ENCODE results near the gene IQSEC1. TPM values are rescaled to one million over a fixed set of nuclear protein-coding genes. Genes with fewer than 3 reads are reported as not detected.

IQSEC1 gene
- polyA plus RNA-seq, 3 donors, result 17.7 to 61.7 (median 30.3) TPM

GRCh38 chr3:12878141-12878574, 195.1 kb downstream of the IQSEC1 start:
- H3K27ac ChIP-seq (ENCODE audit: low read depth in 1 of 2, low read length in 2 of 2), result no peak overlapping the region
- Mint-ChIP-seq H3K27me3 (ENCODE audit: low read depth in 3 of 3) (peaks cover 18 to 23% (median 18%) of the 10 kb centered on the region in 3 donors), H3K4me1 (peaks cover 2% of the 10 kb centered on the region), H3K36me3 (no peaks in the 10 kb centered on the region), H3K9me3 (peaks cover 0 to 3% (median 0%) of the 10 kb centered on the region in 7 donors), H3K27ac (no peak overlapping the region), H3K4me3 (no peak overlapping the region)
- peaks cover 8 to 10% of the 10 kb centered on the region in 2 donors for H3K4me1 ChIP-seq (ENCODE audit: control insufficient read depth in 1 of 2, insufficient read depth in 2 of 2, low read length in 2 of 2)
- H4K20me1 ChIP-seq (ENCODE audit: insufficient read depth, low read length), result no peaks in the 10 kb centered on the region
- no peaks in the 10 kb centered on the region for H3K36me3 ChIP-seq (replicated peaks in 1 of 2; ENCODE audit: control insufficient read depth in 1 of 2, insufficient read depth in 2 of 2, low read length in 2 of 2)
- no peaks in the 10 kb centered on the region for H3K9me3 ChIP-seq (replicated peaks in 1 of 2; ENCODE audit: control insufficient read depth in 1 of 2, insufficient read depth in 1 of 2, low read length in 2 of 2)
- no peak for DNase-seq
- no peak overlapping the region for H3K9ac ChIP-seq (ENCODE audit: insufficient read depth, low read length, poor library complexity, severe bottlenecking)
- TF ChIP-seq, protein P1, sequence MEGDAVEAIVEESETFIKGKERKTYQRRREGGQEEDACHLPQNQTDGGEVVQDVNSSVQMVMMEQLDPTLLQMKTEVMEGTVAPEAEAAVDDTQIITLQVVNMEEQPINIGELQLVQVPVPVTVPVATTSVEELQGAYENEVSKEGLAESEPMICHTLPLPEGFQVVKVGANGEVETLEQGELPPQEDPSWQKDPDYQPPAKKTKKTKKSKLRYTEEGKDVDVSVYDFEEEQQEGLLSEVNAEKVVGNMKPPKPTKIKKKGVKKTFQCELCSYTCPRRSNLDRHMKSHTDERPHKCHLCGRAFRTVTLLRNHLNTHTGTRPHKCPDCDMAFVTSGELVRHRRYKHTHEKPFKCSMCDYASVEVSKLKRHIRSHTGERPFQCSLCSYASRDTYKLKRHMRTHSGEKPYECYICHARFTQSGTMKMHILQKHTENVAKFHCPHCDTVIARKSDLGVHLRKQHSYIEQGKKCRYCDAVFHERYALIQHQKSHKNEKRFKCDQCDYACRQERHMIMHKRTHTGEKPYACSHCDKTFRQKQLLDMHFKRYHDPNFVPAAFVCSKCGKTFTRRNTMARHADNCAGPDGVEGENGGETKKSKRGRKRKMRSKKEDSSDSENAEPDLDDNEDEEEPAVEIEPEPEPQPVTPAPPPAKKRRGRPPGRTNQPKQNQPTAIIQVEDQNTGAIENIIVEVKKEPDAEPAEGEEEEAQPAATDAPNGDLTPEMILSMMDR (IDR thresholded peaks at IDR 0.05), result no peak
- H3K27me3 ChIP-seq (ENCODE audit: control insufficient read depth in 2 of 2, insufficient read depth in 2 of 2, low read length in 2 of 2), result peaks cover 0 to 4% of the 10 kb centered on the region in 2 donors
- H2AFZ ChIP-seq (ENCODE audit: insufficient read depth, low read depth, low read length, poor library complexity, severe bottlenecking), result no peak overlapping the region
- no peaks in the 10 kb centered on the region for H3K79me2 ChIP-seq (ENCODE audit: insufficient read depth, low read length)
- 81% methylated on average over 2 of the region's 2 CpGs for whole genome bisulfite sequencing (ENCODE audit: insufficient coverage)
- H3K4me3 ChIP-seq (replicated peaks in 1 of 3; ENCODE audit: low read depth in 2 of 3, low read length in 3 of 3), result no peak overlapping the region
- no peak overlapping the region for H3K4me2 ChIP-seq (replicated peaks; ENCODE audit: extremely low read depth, low read length, poor library complexity, severe bottlenecking)
- intact Hi-C loops (cut with micrococcal nuclease), result no loop called here

GRCh38 chr3:12877040-12877439, 196.2 kb downstream of the IQSEC1 start:
- DNase-seq, result no peak
- Histone ChIP-seq H2AFZ (ENCODE audit: insufficient read depth, low read depth, low read length, poor library complexity, severe bottlenecking) (no peak overlapping the region), H4K20me1 (ENCODE audit: insufficient read depth, low read length) (no peaks in the 10 kb centered on the region), H3K36me3 (replicated peaks in 1 of 2; ENCODE audit: control insufficient read depth in 1 of 2, insufficient read depth in 2 of 2, low read length in 2 of 2) (no peaks in the 10 kb centered on the region), H3K9ac (ENCODE audit: insufficient read depth, low read length, poor library complexity, severe bottlenecking) (no peak overlapping the region), H3K79me2 (ENCODE audit: insufficient read depth, low read length) (no peaks in the 10 kb centered on the region), H3K4me2 (replicated peaks; ENCODE audit: extremely low read depth, low read length, poor library complexity, severe bottlenecking) (no peak overlapping the region), H3K4me1 (ENCODE audit: control insufficient read depth in 1 of 2, insufficient read depth in 2 of 2, low read length in 2 of 2) (peaks cover 8 to 10% of the 10 kb centered on the region in 2 donors), H3K9me3 (replicated peaks in 1 of 2; ENCODE audit: control insufficient read depth in 1 of 2, insufficient read depth in 1 of 2, low read length in 2 of 2) (no peaks in the 10 kb centered on the region), H3K4me3 (replicated peaks in 1 of 3; ENCODE audit: low read depth in 2 of 3, low read length in 3 of 3) (no peak overlapping the region), H3K27ac (ENCODE audit: low read depth in 1 of 2, low read length in 2 of 2) (no peak overlapping the region), H3K27me3 (ENCODE audit: control insufficient read depth in 2 of 2, insufficient read depth in 2 of 2, low read length in 2 of 2) (peaks cover 0 to 4% of the 10 kb centered on the region in 2 donors)
- H3K4me1 Mint-ChIP-seq, result peaks cover 2% of the 10 kb centered on the region
- intact Hi-C loops (cut with micrococcal nuclease), result no loop called here
- 97% methylated on average over 6 of the region's 7 CpGs for WGBS (ENCODE audit: insufficient coverage)
- peaks cover 0 to 3% (median 0%) of the 10 kb centered on the region in 7 donors for H3K9me3 Mint-ChIP-seq
- H3K27me3 Mint-ChIP-seq (ENCODE audit: low read depth in 3 of 3), result peaks cover 18 to 21% (median 18%) of the 10 kb centered on the region in 3 donors
- no peaks in the 10 kb centered on the region for H3K36me3 Mint-ChIP-seq
- H3K27ac Mint-ChIP-seq, result no peak overlapping the region
- TF ChIP-seq, protein P1 (IDR thresholded peaks at IDR 0.05), result no peak
- H3K4me3 Mint-ChIP-seq, result no peak overlapping the region
